HCT116 (cell line): ENCODE results near the gene PAK1. TPM values are rescaled to one million over a fixed set of nuclear protein-coding genes. Genes with fewer than 3 reads are reported as not detected.

ENCODE experiments used
- ATAC-seq: fragments of 200-7000 bp; cut with Tn5 transposase; 2 replicates; pipeline ENCODE4 v1.9.1; 2020; ENCODE audit warnings: mild to moderate bottlenecking, moderate library complexity
- BruUV-seq: library from RNA; stranded (reverse); fragments of 400-500 nt; replicated peaks from 2 replicates; lab custom pipeline; 2021; lab: Mats Ljungman, UMichigan
- CTCF ChIA-PET: fragments of 300-600 bp; sonication (Branson Sonifier 250); formaldehyde crosslinking; loops from one replicate; lab custom pipeline; 2021; ENCODE audit warnings: antibody characterized with exemption; lab: Charles Lee
- POLR2A ChIA-PET: fragments of 300-600, 350-600 bp; sonication (Branson Sonifier 250); formaldehyde crosslinking; loops from one replicate; lab custom pipeline; 2021; ENCODE audit warnings: antibody characterized with exemption; lab: Charles Lee
- RAD21 ChIA-PET, 2 experiments: fragments of 300-600 bp; sonication (Branson Sonifier 250); formaldehyde crosslinking; loops; one replicate each; lab custom pipeline; 2023; ENCODE audit warnings: low total read pairs in 2 of 2; ENCODE audit not compliant: uncharacterized antibody in 2 of 2, unreplicated experiment in 2 of 2, low non-redundant PET in 1 of 2; lab: Charles Lee
- DNase-seq: peaks from one replicate; pipeline ENCODE4 v3.0.0-alpha.2; 2010; ENCODE audit warnings: low read depth, low spot score
- H2AFZ ChIP-seq: fragments of 200-600 bp; shearing (Covaris generic), sonication (generic); 2 replicates; pipeline ENCODE4 v1.6.1; 2017; ENCODE audit warnings: low read depth, mixed run types, mixed read lengths, antibody characterized with exemption, low read length; ENCODE audit not compliant: poor library complexity, severe bottlenecking
- H3K27ac ChIP-seq: 2 replicates; pipeline ENCODE4 v1.5.1; 2012; ENCODE audit warnings: low read depth, low read length
- H3K27me3 ChIP-seq: fragments of 200-600 bp; sonication (generic); 2 replicates; pipeline ENCODE4 v1.6.1; 2016; ENCODE audit warnings: mixed run types, low read length, mixed read lengths; ENCODE audit not compliant: insufficient read depth
- H3K36me3 ChIP-seq, 2 experiments: fragments of 200-500 bp in 1 of 2; fragments of 200-600 bp in 1 of 2; sonication (Bioruptor generic) in 1 of 2; sonication (generic) in 1 of 2; 2 replicates each; pipeline versions ENCODE4 v1.5.1 to v1.6.1; 2014 to 2016; ENCODE audit warnings: low read length in 2 of 2, inconsistent platforms in 1 of 2, mixed read lengths in 1 of 2, mixed run types in 1 of 2; ENCODE audit not compliant: insufficient read depth in 2 of 2, control insufficient read depth in 1 of 2
- H3K4me1 ChIP-seq, 2 experiments: fragments of 200-600 bp in 1 of 2; sonication (generic) in 1 of 2; 2 replicates each; pipeline versions ENCODE4 v1.5.1 to v1.6.1; 2012 to 2017; ENCODE audit warnings: low read length in 2 of 2, inconsistent platforms in 1 of 2, mild to moderate bottlenecking in 1 of 2, mixed read lengths in 1 of 2, mixed run types in 1 of 2, moderate library complexity in 1 of 2; ENCODE audit not compliant: insufficient read depth in 2 of 2, control insufficient read depth in 1 of 2
- H3K4me2 ChIP-seq: fragments of 200-600 bp; sonication (generic); 2 replicates; pipeline ENCODE4 v1.6.1; 2017; ENCODE audit warnings: mixed run types, low read length, mixed read lengths
- H3K4me3 ChIP-seq, 2 experiments: fragments of 200-600 bp in 1 of 2; sonication (generic) in 1 of 2; replicated peaks in 1 of 2; 2 replicates each; pipeline ENCODE4 v1.5.1; 2011 to 2016; ENCODE audit warnings: low read length in 2 of 2, control low read depth in 1 of 2, low read depth in 1 of 2, mild to moderate bottlenecking in 1 of 2, mixed read lengths in 1 of 2, mixed run types in 1 of 2
- H3K79me2 ChIP-seq: fragments of 200-600 bp; sonication (generic); 2 replicates; pipeline ENCODE4 v1.6.1; 2017; ENCODE audit warnings: mild to moderate bottlenecking, mixed run types, low read length, moderate library complexity, mixed read lengths; ENCODE audit not compliant: insufficient read depth
- H3K9ac ChIP-seq: fragments of 200-600 bp; sonication (generic); 2 replicates; pipeline ENCODE4 v1.6.1; 2016; ENCODE audit warnings: low read length, mixed read lengths
- H3K9me2 ChIP-seq: fragments of 200-600 bp; sonication (generic), shearing (Covaris generic); 2 replicates; pipeline ENCODE4 v1.6.1; 2017; ENCODE audit warnings: mixed run types, mild to moderate bottlenecking, moderate library complexity; ENCODE audit not compliant: insufficient read depth
- H3K9me3 ChIP-seq, 2 experiments: fragments of 200-500 bp in 1 of 2; fragments of 200-600 bp in 1 of 2; sonication (Bioruptor generic) in 1 of 2; sonication (generic) in 1 of 2; 2 replicates each; pipeline ENCODE4 v1.6.1; 2014 to 2017; ENCODE audit warnings: low read length in 2 of 2, mixed read lengths in 2 of 2, inconsistent platforms in 1 of 2, low read depth in 1 of 2, mild to moderate bottlenecking in 1 of 2, mixed run types in 1 of 2, moderate library complexity in 1 of 2; ENCODE audit not compliant: control insufficient read depth in 1 of 2, insufficient read depth in 1 of 2
- H4K20me1 ChIP-seq: fragments of 200-600 bp; sonication (generic), shearing (Covaris generic); 2 replicates; pipeline ENCODE4 v1.6.1; 2017; ENCODE audit warnings: mixed run types, mild to moderate bottlenecking, moderate library complexity; ENCODE audit not compliant: insufficient read depth
- ATF3 ChIP-seq: IDR thresholded peaks from 2 replicates; pipeline ENCODE4 v1.6.1; 2012
- CBX3 ChIP-seq: IDR thresholded peaks from 2 replicates; pipeline ENCODE4 v1.6.1; 2012; ENCODE audit warnings: low read depth
- CEBPB ChIP-seq: IDR thresholded peaks from 2 replicates; pipeline ENCODE4 v1.6.1; 2012; ENCODE audit warnings: low read depth
- CTCF ChIP-seq, 3 experiments: fragments of 200-600 bp in 1 of 3; sonication (generic) in 1 of 3; IDR thresholded peaks in 2 of 3; conservative IDR thresholded peaks in 1 of 3; 2 replicates each; pipeline ENCODE4 v1.5.1; 2012 to 2017; ENCODE audit warnings: low read depth in 2 of 3, low read length in 2 of 3, antibody characterized with exemption in 1 of 3, borderline replicate concordance in 1 of 3, control low read depth in 1 of 3, mild to moderate bottlenecking in 1 of 3, mixed read lengths in 1 of 3, mixed run types in 1 of 3, moderate library complexity in 1 of 3; ENCODE audit not compliant: insufficient read depth in 1 of 3
- EGR1 ChIP-seq: IDR thresholded peaks from 2 replicates; pipeline ENCODE4 v1.6.1; 2012; ENCODE audit warnings: low read depth
- ELF1 ChIP-seq: IDR thresholded peaks from 2 replicates; pipeline ENCODE4 v1.6.1; 2012; ENCODE audit warnings: low read depth, borderline replicate concordance
- EZH2 ChIP-seq: fragments of 200-600 bp; sonication (generic); IDR thresholded peaks from 2 replicates; pipeline ENCODE4 v1.6.1; 2017; ENCODE audit warnings: antibody characterized with exemption, mixed run types
- EZH2phosphoT487 ChIP-seq: fragments of 200-600 bp; IDR thresholded peaks from 2 replicates; pipeline ENCODE4 v1.6.1; 2018; ENCODE audit warnings: antibody characterized with exemption, borderline replicate concordance
- FOSL1 ChIP-seq: IDR thresholded peaks from 2 replicates; pipeline ENCODE4 v1.6.1; 2012; ENCODE audit warnings: low read depth
- MAX ChIP-seq: IDR thresholded peaks from 2 replicates; pipeline ENCODE4 v1.6.1; 2012
- POLR2A ChIP-seq: IDR thresholded peaks from 2 replicates; pipeline ENCODE4 v1.7.0; 2011; ENCODE audit warnings: borderline replicate concordance; ENCODE audit not compliant: insufficient read depth, insufficient read length; ENCODE audit errors: extremely low read depth
- POLR2AphosphoS5 ChIP-seq: IDR thresholded peaks from 2 replicates; pipeline ENCODE4 v1.6.1; 2011; ENCODE audit warnings: mild to moderate bottlenecking, low read depth, low read length, moderate library complexity
- RAD21 ChIP-seq: IDR thresholded peaks from 2 replicates; pipeline ENCODE4 v1.6.1; 2012; ENCODE audit warnings: low read depth, mild to moderate bottlenecking
- SIN3A ChIP-seq: IDR thresholded peaks from 2 replicates; pipeline ENCODE4 v1.6.1; 2012; ENCODE audit warnings: low read depth
- SRF ChIP-seq: IDR thresholded peaks from 2 replicates; pipeline ENCODE4 v1.6.1; 2012; ENCODE audit warnings: low read depth
- TCF7L2 ChIP-seq: IDR thresholded peaks from 2 replicates; pipeline ENCODE4 v1.7.0; 2011; ENCODE audit warnings: borderline replicate concordance, inconsistent platforms; ENCODE audit not compliant: insufficient read depth, insufficient read length; ENCODE audit errors: extremely low read depth
- YY1 ChIP-seq: IDR thresholded peaks from 2 replicates; pipeline ENCODE4 v1.6.1; 2011; ENCODE audit warnings: low read length, low read depth, moderate library complexity, mild to moderate bottlenecking; ENCODE audit not compliant: insufficient replicate concordance; ENCODE audit errors: extremely low read depth
- ZBTB33 ChIP-seq: IDR thresholded peaks from 2 replicates; pipeline ENCODE4 v1.6.1; 2011; ENCODE audit warnings: mild to moderate bottlenecking, low read length, moderate library complexity; ENCODE audit not compliant: insufficient replicate concordance; ENCODE audit errors: extremely low read depth
- ZFX ChIP-seq: fragments of 450-650 bp; IDR thresholded peaks from 2 replicates; pipeline ENCODE4 v1.6.1; 2017
- intact Hi-C: fragments of 100-400 bp; cut with micrococcal nuclease; formaldehyde crosslinking; loops from 2 replicates; pipeline ENCODE4 v1.10.0; 2022
- total RNA-seq: library from RNA; stranded (reverse); gene quantifications from one replicate; pipeline ENCODE4 v1.2.1, GENCODE V29; 2021; ENCODE audit not compliant: unreplicated experiment

The PAK1 gene
- total RNA-seq, 1 experiment from 2014 or later: 56.1 TPM

GRCh38 chr11:77283101-77283500 is 190.8 kb downstream of the PAK1 start:
- POLR2A ChIA-PET: no interaction called here
- RAD21 ChIA-PET: no interaction called here

More at GRCh38 chr11:77283101-77283500, 190.8 kb downstream of the PAK1 start:
- Histone ChIP-seq H3K9ac (no peak overlapping the region), H3K4me3 (no peak overlapping the region), H3K27me3 (no peaks in the 10 kb centered on the region), H3K27ac (no peak overlapping the region), H3K36me3 (no peaks in the 10 kb centered on the region), H3K79me2 (no peaks in the 10 kb centered on the region), H4K20me1 (no peaks in the 10 kb centered on the region), H3K9me2 (no peaks in the 10 kb centered on the region), H3K9me3 (no peaks in the 10 kb centered on the region), H3K4me1 (peaks cover 0 to 14% of the 10 kb centered on the region in 2 experiments; a peak in 1 of 4 replicates), H3K4me2 (no peak overlapping the region), H2AFZ (no peak overlapping the region)
- DNase-seq (no peak), ATAC-seq (no peak)
- intact Hi-C loops: no loop called here
- CTCF ChIA-PET: interaction anchor here (1.2 kb wide), 1 partner anchor 8 kb away, joined by 5 read pairs; no protein-coding TSS in a partner anchor
- TF ChIP-seq ATF3 (no peak), SRF (no peak), EZH2 (no peak), TCF7L2 (no peak), CEBPB (no peak), POLR2AphosphoS5 (no peak), FOSL1 (no peak), CTCF (IDR thresholded peaks at IDR 0.05 in 2 of 3, conservative IDR thresholded peaks at IDR 0.05 in 1 of 3; ENCODE audit: borderline replicate concordance in 1 of 3, insufficient read depth in 1 of 3, low read depth in 2 of 3, low read length in 2 of 3) (no peak), RAD21 (no peak), EGR1 (no peak), CBX3 (no peak), ELF1 (no peak), POLR2A (no peak), YY1 (no peak), MAX (no peak), ZBTB33 (no peak), EZH2phosphoT487 (no peak), ZFX (no peak), SIN3A (no peak)
- no TSS peak for BruUV-seq
